Measurements from ENCODE around the gene GORASP1. TPM values are rescaled to one million over a fixed set of nuclear protein-coding genes. Genes with fewer than 3 reads are reported as not detected.

GORASP1 gene
- total and polyA plus RNA-seq, 2 of the 8 experiments (the other 6 are each of a cell fraction or from before 2014, with no cell fraction given) = 33.4 to 33.5 TPM

DNA sequence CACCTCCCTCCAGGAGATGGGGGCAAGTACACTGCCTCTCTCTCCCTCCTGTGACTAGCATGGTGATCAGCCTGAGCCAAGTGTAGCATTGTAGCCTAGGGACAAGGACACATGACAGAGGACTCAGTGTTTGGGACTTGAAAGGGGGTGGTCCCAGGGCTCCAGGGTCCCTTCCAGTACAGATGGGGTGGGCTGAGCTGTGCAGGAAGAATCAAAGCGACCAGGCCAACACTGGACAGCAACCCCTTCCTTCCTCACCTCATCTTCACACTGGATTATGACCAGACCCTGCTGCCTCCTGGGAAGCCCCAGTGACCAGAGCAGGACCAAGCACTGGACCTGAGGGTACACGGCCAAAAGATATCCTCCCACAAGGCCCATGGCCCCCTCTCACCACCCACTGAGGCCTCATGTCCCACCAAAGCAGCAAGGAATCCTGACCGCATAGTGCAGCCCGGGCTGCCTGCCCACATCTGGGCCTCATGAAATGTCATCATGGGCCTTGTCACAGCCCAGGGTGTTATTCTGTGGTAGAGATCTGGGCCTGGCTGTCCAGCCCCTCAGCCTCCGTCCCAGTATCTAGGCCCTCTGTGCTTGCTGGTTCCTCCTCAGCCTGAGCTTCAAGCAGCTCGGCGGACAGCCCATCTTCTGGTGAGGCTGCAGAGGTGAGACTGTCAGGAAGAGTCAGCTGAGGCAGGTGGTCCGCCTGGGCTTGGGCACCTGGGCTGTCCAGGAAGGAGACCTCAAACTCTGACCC is 9.5 kb downstream of the GORASP1 start:
- H2AFZ ChIP-seq (ENCODE audit: low read length) = no peak overlapping the region
- no peak overlapping the region for H2BK120ac ChIP-seq (replicated peaks; ENCODE audit: low read depth, low read length)
- H3K4me1 ChIP-seq (replicated peaks in 1 of 4; ENCODE audit: control insufficient read depth in 3 of 4, insufficient read depth in 4 of 4, low read length in 3 of 4) = no peaks in the 10 kb centered on the region
- H3K4me3 ChIP-seq (ENCODE audit: extremely low read depth in 1 of 4, insufficient read depth in 2 of 4, low read depth in 3 of 4, low read length in 4 of 4) = no peak overlapping the region
- H4K20me1 ChIP-seq (replicated peaks in 1 of 2; ENCODE audit: control insufficient read depth in 1 of 2, insufficient read depth in 2 of 2, low read length in 2 of 2) = peaks cover 3% of the 10 kb centered on the region in 2 experiments
- CTCF ChIA-PET (ENCODE audit: partially characterized antibody) = interaction anchor here (0.6 to 3.2 kb wide), 6 partner anchors 8 to 193 kb away, joined by 3 to 16 read pairs (median 5); no protein-coding TSS in a partner anchor
- no peak overlapping the region for H2BK20ac ChIP-seq (ENCODE audit: low read length)
- H2AK5ac ChIP-seq (ENCODE audit: low read depth, low read length) = no peak overlapping the region
- H4K8ac ChIP-seq (ENCODE audit: extremely low read depth, insufficient read depth, low read length) = no peak overlapping the region
- peaks cover 0 to 2% (median 0%) of the 10 kb centered on the region in 4 experiments; a peak in 1 of 7 replicates for H3K27me3 ChIP-seq (replicated peaks in 1 of 4; ENCODE audit: control insufficient read depth in 3 of 4, extremely low read depth in 1 of 4, insufficient read depth in 3 of 4, low read length in 3 of 4)
- H4K5ac ChIP-seq (ENCODE audit: insufficient read length, low read depth, low read length) = no peak overlapping the region
- WGBS, 2 experiments (ENCODE audit: extremely low coverage in 1 of 2, insufficient coverage in 1 of 2, insufficient read length in 1 of 2, insufficient replicate concordance in 2 of 2, low coverage in 1 of 2, low lambda C conversion rate in 2 of 2, missing lambda C conversion rate in 1 of 2) = 92% methylated on average over 8 of the region's 8 CpGs; no CpG with 5 or more reads in 1 of the 2 experiments
- no peak overlapping the region for H2BK15ac ChIP-seq (ENCODE audit: low read length)
- POLR2A ChIA-PET (ENCODE audit: partially characterized antibody) = no interaction called here
- H3K18ac ChIP-seq (ENCODE audit: extremely low read depth, low read length) = no peak overlapping the region
- no peak overlapping the region for H3K4ac ChIP-seq (replicated peaks; ENCODE audit: insufficient read length, low read depth, low read length)
- no peak overlapping the region for H3K27ac ChIP-seq (ENCODE audit: low read depth, low read length)
- no peak overlapping the region for H3K9ac ChIP-seq (replicated peaks in 1 of 4; ENCODE audit: extremely low read depth in 1 of 4, low read depth in 3 of 4, low read length in 3 of 4)
- H3K23ac ChIP-seq (ENCODE audit: insufficient read length) = no peak overlapping the region
- no peaks in the 10 kb centered on the region for H3K79me2 ChIP-seq (ENCODE audit: control insufficient read depth in 1 of 2, insufficient read depth in 2 of 2, low read length in 2 of 2)
- FAIRE-seq (no peak), DNase-seq (ENCODE audit: low read depth in 1 of 2, low spot score in 2 of 2) (peak in 1 of 2 experiments; percentile 33)
- H3K4me2 ChIP-seq (ENCODE audit: insufficient read depth in 1 of 2, low read depth in 2 of 2, low read length in 2 of 2) = no peak overlapping the region
- no peak overlapping the region for H3K56ac ChIP-seq (replicated peaks; ENCODE audit: insufficient read length, low read depth, low read length)
- H3K14ac ChIP-seq (ENCODE audit: insufficient read length) = no peak overlapping the region
- H3K79me1 ChIP-seq (ENCODE audit: low read depth, low read length) = no peaks in the 10 kb centered on the region; the same call in 1 of the 2 replicates
- no peak overlapping the region for H2BK12ac ChIP-seq (ENCODE audit: low read depth, low read length)
- no peaks in the 10 kb centered on the region for H3K23me2 ChIP-seq (ENCODE audit: low read depth, low read length)
- no peak overlapping the region for H2BK5ac ChIP-seq (ENCODE audit: low read depth, low read length)
- H3K9me3 ChIP-seq (ENCODE audit: insufficient read depth in 2 of 2, low read depth in 1 of 2, low read length in 1 of 2) = no peaks in the 10 kb centered on the region; a peak in 1 of 4 replicates
- H3K36me3 ChIP-seq (ENCODE audit: control insufficient read depth in 2 of 4, insufficient read depth in 4 of 4, low read length in 3 of 4) = peaks cover 18 to 47% (median 39%) of the 10 kb centered on the region in 4 experiments
- no peak overlapping the region for H4K91ac ChIP-seq (replicated peaks; ENCODE audit: insufficient read length, low read length)
- TF ChIP-seq, protein P1, sequence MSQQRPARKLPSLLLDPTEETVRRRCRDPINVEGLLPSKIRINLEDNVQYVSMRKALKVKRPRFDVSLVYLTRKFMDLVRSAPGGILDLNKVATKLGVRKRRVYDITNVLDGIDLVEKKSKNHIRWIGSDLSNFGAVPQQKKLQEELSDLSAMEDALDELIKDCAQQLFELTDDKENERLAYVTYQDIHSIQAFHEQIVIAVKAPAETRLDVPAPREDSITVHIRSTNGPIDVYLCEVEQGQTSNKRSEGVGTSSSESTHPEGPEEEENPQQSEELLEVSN (IDR thresholded peaks at IDR 0.05) = no peak
- no peak for TF ChIP-seq POLR2A (IDR thresholded peaks at IDR 0.05; ENCODE audit: control extremely low read depth in 1 of 2, low read depth in 2 of 2, low read length in 2 of 2)
- no peak for TF ChIP-seq RFX5 (IDR thresholded peaks at IDR 0.05; ENCODE audit: borderline replicate concordance, low read depth, low read length)
- no peak for TF ChIP-seq CHD2 (IDR thresholded peaks at IDR 0.05; ENCODE audit: low read length)
- no peak for TF ChIP-seq BCL11A (IDR thresholded peaks at IDR 0.05; ENCODE audit: low read depth in 2 of 2, low read length in 2 of 2)
- TF ChIP-seq CREB1 (IDR thresholded peaks at IDR 0.05) = no peak
- TF ChIP-seq CTBP2 (IDR thresholded peaks at IDR 0.05; ENCODE audit: borderline replicate concordance, insufficient read depth, insufficient read length, low read length) = no peak
- TF ChIP-seq TEAD4 (IDR thresholded peaks at IDR 0.05; ENCODE audit: low read depth, low read length) = no peak
- no peak for TF ChIP-seq SIN3A (conservative IDR thresholded peaks at IDR 0.05 in 1 of 2, IDR thresholded peaks at IDR 0.05 in 1 of 2; ENCODE audit: low read depth in 1 of 2, low read length in 2 of 2)
- TF ChIP-seq TCF12 (IDR thresholded peaks at IDR 0.05; ENCODE audit: low read depth, low read length) = no peak
- no peak for TF ChIP-seq HDAC6 (IDR thresholded peaks at IDR 0.05; ENCODE audit: low read depth, low read length)
- no peak for TF ChIP-seq JUND (IDR thresholded peaks at IDR 0.05; ENCODE audit: low read length)
- no peak for TF ChIP-seq BACH1 (IDR thresholded peaks at IDR 0.05; ENCODE audit: low read length)

Data from H1 (cell line).